ENCODE measurements around the gene CFAP299.

The CFAP299 gene

GRCh38 chr4:80532674-80533333, 197.3 kb downstream of the CFAP299 start:
- DNase-seq = no peak

- DNase-seq = no peak
Measured at GRCh38 chr4:80535551-80535950, 200.0 kb downstream of the CFAP299 start.

- DNase-seq = no peak
Measured at GRCh38 chr4:80538276-80538926, 202.9 kb downstream of the CFAP299 start.

GRCh38 chr4:80539190-80539589, 203.7 kb downstream of the CFAP299 start:
- DNase-seq = no peak

- no peak for DNase-seq
Measured at GRCh38 chr4:80540349-80540748, 204.8 kb downstream of the CFAP299 start.

GRCh38 chr4:80540785-80541469, 205.4 kb downstream of the CFAP299 start:
- DNase-seq = no peak

- no peak for DNase-seq
Measured at GRCh38 chr4:80542747-80543146, 207.2 kb downstream of the CFAP299 start.

GRCh38 chr4:80560337-80560736, 224.8 kb downstream of the CFAP299 start:
- DNase-seq = no peak

- DNase-seq = no peak
Measured at GRCh38 chr4:80566203-80566872, 230.8 kb downstream of the CFAP299 start.

GRCh38 chr4:80568891-80569290, 233.4 kb downstream of the CFAP299 start:
- no peak for DNase-seq

- DNase-seq = no peak
Measured at GRCh38 chr4:80576796-80577195, 241.3 kb downstream of the CFAP299 start.

GRCh38 chr4:80578001-80578400, 242.5 kb downstream of the CFAP299 start:
- DNase-seq = no peak

- DNase-seq = no peak
Measured at GRCh38 chr4:80585542-80585941, 250.0 kb downstream of the CFAP299 start.

- no peak for DNase-seq
Measured at GRCh38 chr4:80586716-80587115, 251.2 kb downstream of the CFAP299 start.

- DNase-seq = no peak
Measured at GRCh38 chr4:80587871-80588385, 252.4 kb downstream of the CFAP299 start.

GRCh38 chr4:80592950-80593349, 257.4 kb downstream of the CFAP299 start:
- no peak for DNase-seq

- DNase-seq = no peak
Measured at GRCh38 chr4:80594701-80595100, 259.2 kb downstream of the CFAP299 start.

- no peak for DNase-seq
Measured at GRCh38 chr4:80608281-80608980, 272.9 kb downstream of the CFAP299 start.

GRCh38 chr4:80610199-80610598, 274.7 kb downstream of the CFAP299 start:
- DNase-seq = no peak

- no peak for DNase-seq
Measured at GRCh38 chr4:80610845-80611677, 275.5 kb downstream of the CFAP299 start.

GRCh38 chr4:80611678-80611979, 276.1 kb downstream of the CFAP299 start:
- DNase-seq = no peak

GRCh38 chr4:80613470-80613869, 277.9 kb downstream of the CFAP299 start:
- DNase-seq = no peak

Measured in right forelimb (tissue), 1 donor.